NCI-H2081 treated with DMSO at 0.1 percent for 48 hours (cell line): Measurements from ENCODE around the gene DDX1.

Experiments used
- DNase-seq: peaks from one replicate; lab custom pipeline; 2025; lab: John Stamatoyannopoulos, UW

DDX1 gene

GRCh38 chr2:15646661-15647060, 55.0 kb downstream of the DDX1 start:
- DNase-seq: no peak

DNA sequence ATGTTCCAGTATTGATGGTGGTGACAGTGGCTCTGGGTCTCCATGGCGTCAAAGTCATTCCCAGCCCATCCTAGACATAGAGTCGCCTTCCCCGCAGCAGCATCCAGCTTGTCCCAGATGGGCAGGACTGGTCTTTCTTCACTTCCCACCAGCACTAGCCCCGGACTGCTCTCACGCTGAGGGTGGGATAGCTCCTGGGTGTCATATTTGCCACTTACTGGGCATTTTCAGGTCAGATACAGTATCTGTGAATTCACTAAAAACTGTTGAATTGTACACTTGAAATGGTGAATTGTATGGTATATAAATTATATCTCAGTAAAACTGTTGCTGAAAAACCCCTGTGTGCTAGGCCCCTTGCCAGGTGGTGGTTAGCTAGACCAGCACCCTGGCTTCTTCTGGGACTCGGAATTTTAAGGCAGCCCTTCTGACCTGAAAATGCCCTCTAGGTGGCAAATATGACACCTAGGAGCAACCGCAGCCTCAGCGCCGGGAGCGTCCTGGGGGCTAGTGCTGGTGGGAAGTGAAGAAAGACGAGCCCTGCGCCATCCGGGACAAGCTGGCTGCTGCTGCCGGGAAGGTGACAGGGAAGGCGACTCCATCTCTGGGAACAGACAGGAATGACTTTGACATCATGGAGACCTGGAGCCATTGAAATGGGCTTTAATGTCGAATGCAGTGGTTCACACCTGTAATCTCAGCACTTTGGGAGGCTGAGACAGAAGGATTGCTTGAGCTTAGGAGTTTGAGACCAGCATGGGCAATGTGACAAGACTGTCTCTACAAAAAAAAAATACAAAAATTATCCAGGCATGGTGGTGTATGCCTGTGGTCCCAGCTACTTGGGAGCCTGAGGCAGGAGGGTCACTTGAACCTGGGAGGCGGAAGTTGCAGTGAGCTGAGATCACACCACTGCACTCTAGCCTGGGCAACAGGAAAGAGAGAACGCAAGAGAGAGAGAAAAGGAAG, 56.2 kb downstream of the DDX1 start:
- no peak for DNase-seq

DNA sequence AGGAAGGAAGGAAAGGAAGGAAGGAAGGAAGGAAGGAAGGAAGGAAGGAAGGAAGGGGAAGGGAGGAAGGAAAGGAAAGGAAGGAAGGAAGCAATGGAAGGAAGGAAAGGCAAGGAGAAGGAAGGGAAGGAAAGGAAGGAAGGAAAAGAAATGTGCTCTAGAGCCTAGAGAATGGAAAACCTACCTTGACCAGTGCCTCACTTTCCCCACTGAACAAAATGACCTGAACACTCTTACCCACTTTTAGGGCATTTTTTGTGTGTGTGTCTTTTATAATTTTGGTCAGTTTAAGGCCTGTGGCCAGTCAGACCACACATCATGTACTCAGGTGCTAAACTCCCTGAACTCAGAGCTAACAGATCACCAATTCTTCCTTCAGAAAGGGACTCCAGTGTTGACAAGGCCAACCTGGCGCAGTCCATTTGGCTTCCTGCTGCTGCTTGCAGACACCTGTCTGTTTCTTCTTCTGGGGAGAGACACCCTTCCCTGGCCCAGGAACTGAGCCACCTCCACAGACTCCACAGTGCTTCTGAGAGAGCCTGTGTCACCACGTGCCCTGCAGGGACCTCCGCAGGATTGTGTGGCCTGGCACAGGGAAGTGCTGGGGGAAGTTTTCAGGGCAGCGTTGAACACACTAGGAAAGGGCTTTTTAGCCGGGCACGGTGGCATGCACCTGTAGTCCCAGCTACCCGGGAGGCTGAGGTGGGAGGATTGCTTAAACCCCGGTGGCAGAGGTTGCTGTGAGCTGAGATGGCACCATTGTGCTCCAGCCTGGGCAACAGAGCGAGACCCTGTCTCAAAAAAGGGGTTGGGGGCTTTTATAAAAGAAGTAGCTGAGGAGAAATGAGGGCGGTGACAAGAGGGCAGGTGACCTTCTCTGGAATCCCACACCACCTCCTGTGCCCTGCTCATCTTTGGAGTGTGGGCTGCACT, 57.2 kb downstream of the DDX1 start:
- no peak for DNase-seq

GRCh38 chr2:15649561-15650255, 58.0 kb downstream of the DDX1 start:
- no peak for DNase-seq

GRCh38 chr2:15650616-15651366, 59.1 kb downstream of the DDX1 start:
- no peak for DNase-seq

DNA sequence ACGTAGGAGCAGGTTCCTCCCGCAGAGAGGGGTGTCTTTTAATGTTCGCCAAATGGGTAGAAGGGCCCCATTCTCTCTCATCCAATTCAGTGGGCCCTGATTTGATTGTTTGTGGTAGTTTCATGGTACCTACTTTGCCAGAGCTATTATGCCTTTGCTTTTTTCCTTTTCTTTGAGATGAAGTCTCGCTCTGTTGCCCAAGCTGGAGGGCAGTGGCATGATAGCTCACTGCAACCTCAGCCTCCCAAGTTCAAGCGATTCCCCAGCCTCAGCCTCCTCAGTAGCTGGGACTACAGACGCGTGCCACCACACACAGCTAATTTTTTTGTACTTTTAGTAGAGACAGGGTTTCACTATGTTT, 59.7 kb downstream of the DDX1 start:
- DNase-seq: no peak

DNA sequence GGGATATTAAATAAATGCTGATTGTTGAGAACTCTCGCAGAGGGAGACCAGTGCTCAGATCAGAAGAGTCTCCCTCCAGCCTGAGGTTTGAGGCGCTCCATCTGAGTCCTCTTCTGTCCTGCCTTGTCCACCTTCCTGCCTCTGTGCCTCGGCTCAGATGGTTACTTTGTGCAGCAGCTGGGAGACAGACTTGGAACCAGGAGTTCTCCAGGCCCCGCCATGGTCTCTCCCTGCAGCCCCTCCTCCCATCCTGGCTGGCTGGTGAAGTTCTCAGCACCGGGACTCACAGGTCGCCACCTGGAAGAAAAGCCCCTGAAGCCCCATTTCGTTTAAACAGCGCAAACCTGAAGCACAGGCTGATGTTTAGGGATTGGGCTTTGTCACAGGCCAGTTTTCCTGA, 60.6 kb downstream of the DDX1 start:
- no peak for DNase-seq

GRCh38 chr2:15652801-15653200, 61.1 kb downstream of the DDX1 start:
- DNase-seq: no peak

GRCh38 chr2:15653806-15654726, 62.4 kb downstream of the DDX1 start:
- DNase-seq: no peak

GRCh38 chr2:15654727-15655073, 63.0 kb downstream of the DDX1 start:
- no peak for DNase-seq

GRCh38 chr2:15655123-15655887, 63.6 kb downstream of the DDX1 start:
- no peak for DNase-seq

DNA sequence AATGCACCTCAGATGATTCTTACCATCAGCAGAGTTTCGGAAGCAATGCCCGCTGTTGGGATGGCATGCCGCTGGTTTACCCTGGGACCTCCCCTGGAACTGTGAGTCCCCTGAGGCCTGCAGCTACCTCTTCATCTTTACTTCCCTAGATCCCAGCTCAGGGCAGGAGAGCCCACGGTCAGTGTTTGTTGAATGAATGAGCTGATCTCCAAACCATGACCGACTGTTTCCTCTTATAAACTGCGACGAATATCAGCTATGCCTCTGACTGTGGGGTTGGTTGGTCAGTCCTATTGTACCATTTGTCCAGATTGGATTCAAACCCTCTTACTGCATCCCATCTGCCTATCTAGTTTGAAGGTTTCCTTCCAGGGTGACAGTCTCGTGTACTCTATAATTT, 64.4 kb downstream of the DDX1 start:
- no peak for DNase-seq

- DNase-seq: no peak
These were observed 66.1 kb downstream of the DDX1 start for GRCh38 chr2:15657759-15658158.

DNA sequence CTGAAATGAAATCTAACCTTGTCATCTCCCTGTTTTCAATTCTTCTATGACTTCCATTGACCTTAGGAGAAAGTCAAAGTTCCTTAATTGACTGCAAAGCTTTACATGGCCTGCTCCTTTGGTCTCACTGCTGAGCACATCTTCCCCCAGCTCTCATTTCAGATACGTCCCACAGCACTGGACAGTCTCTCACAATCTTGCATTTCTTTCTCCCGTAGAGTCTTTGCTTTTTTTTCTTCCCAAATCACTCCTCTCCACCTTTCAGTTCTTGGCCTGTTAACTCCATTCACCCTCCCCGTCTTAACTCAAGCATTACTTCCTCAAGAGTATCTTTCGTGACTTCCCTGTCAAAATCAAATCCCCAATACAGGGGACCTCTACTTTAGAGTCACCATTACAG, 67.2 kb downstream of the DDX1 start:
- no peak for DNase-seq

GRCh38 chr2:15660491-15661294, 69.0 kb downstream of the DDX1 start:
- no peak for DNase-seq

- no peak for DNase-seq
These were observed 69.6 kb downstream of the DDX1 start for GRCh38 chr2:15661295-15661569.

DNA sequence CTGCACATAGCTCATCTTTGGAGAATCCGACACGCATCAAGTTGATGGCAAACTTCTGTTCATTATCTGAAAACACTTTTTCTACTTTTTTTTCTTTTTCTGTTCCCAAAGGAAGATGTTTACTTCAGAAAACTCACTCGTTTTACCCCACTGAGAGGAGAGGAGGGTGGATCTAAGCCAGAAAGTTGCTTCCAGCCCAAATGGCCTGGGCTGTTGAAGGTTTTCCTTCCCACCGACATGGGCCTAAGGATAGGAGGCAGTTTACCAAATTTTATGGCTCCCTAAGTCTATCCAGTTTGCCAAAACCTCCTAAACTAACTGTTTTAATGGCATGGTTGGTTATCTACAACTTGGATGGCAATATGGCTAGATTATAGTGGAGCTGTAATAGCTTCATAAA, 70.4 kb downstream of the DDX1 start:
- DNase-seq: no peak

GRCh38 chr2:15662579-15662978, 70.9 kb downstream of the DDX1 start:
- DNase-seq: no peak

GRCh38 chr2:15663802-15664201, 72.1 kb downstream of the DDX1 start:
- no peak for DNase-seq
